ENCODE measurements around the gene EPB41L4B. TPM values are rescaled to one million over a fixed set of nuclear protein-coding genes. Genes with fewer than 3 reads are reported as not detected.
A peak's percentile ranks its signal among the peaks of the same experiment; 100 is the strongest.
"Not testable (repeated sequence)": the region's sequence is repeated elsewhere in the genome, so short reads cannot be mapped to it uniquely, and the experiment has no call there.

EPB41L4B gene
- 1 to 10 TPM in 1 of 2 donors, under 1 TPM in 1; 0.27 to 1.1 TPM for total RNA-seq

- H3K4me3 ChIP-seq = peak within 1 kb of the TSS; percentile 60
- no peak within 1 kb of the TSS for H3K27ac ChIP-seq
- DNase-seq (ENCODE audit: low spot score) = peak; percentile 32
- H3K27me3 ChIP-seq (replicated peaks; ENCODE audit: insufficient read depth) = no peaks in the 10 kb centered on the region
- no peaks in the 10 kb centered on the region for H3K36me3 ChIP-seq
- H3K9me3 ChIP-seq = no peaks in the 10 kb centered on the region
- peak; percentile 34 for ATAC-seq (ENCODE audit: insufficient number of reproducible peaks, low FRiP score, low read depth)
- peaks cover 0 to 18% of the 10 kb centered on the region in 2 donors for H3K4me1 ChIP-seq (ENCODE audit: control insufficient read depth in 1 of 2, low read depth in 2 of 2)
- peak; percentile 95 for TF ChIP-seq CTCF (IDR thresholded peaks at IDR 0.05)
These were observed at the start of gene EPB41L4B for GRCh38 chr9:109320742-109321448. EPB41L4B (minus strand) TSS chr9:109321059; CDS start chr9:109320446, 613 bp downstream.

DNA sequence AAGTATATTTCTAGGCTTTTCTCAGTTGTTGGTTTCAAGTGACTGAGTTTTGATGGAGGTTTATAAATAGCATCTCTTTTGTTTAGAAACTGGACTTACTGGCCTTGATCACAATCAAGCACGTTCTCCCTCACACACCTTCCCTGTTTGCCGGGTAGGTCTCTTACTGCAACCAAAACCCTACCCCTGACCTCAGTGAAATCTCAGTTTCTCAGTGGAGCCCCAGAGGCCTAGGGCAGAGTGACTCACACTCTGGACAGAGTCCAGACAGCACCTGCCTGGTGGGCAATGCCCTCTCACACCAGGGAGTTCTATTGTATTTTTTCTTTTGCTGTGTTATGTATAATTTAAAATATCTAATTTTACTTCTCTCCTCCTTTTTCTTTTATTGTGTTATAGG, 48.4 kb upstream of the EPB41L4B start:
- H3K4me1 ChIP-seq (ENCODE audit: control insufficient read depth in 1 of 2, low read depth in 2 of 2) = no peaks in the 10 kb centered on the region
- DNase-seq (ENCODE audit: low spot score) (no peak), ATAC-seq (ENCODE audit: insufficient number of reproducible peaks, low FRiP score, low read depth) (no peak)
- no peak overlapping the region for H3K27ac ChIP-seq
- no peaks in the 10 kb centered on the region for H3K9me3 ChIP-seq
- H3K27me3 ChIP-seq (replicated peaks; ENCODE audit: insufficient read depth) = no peaks in the 10 kb centered on the region
- TF ChIP-seq CTCF (IDR thresholded peaks at IDR 0.05) = no peak
- no peak overlapping the region for H3K4me3 ChIP-seq
- H3K36me3 ChIP-seq = no peaks in the 10 kb centered on the region

GRCh38 chr9:109360771-109361170, 39.9 kb upstream of the EPB41L4B start:
- H3K4me3 ChIP-seq = no peak overlapping the region
- ATAC-seq (ENCODE audit: insufficient number of reproducible peaks, low FRiP score, low read depth) (no peak), DNase-seq (ENCODE audit: low spot score) (no peak)
- H3K27ac ChIP-seq = no peak overlapping the region
- no peaks in the 10 kb centered on the region for H3K27me3 ChIP-seq (replicated peaks; ENCODE audit: insufficient read depth)
- no peaks in the 10 kb centered on the region for H3K4me1 ChIP-seq (ENCODE audit: control insufficient read depth in 1 of 2, low read depth in 2 of 2)
- TF ChIP-seq CTCF (IDR thresholded peaks at IDR 0.05) = no peak
- no peaks in the 10 kb centered on the region for H3K36me3 ChIP-seq
- no peaks in the 10 kb centered on the region for H3K9me3 ChIP-seq

GRCh38 chr9:109358968-109359603, 38.2 kb upstream of the EPB41L4B start:
- H3K4me1 ChIP-seq (ENCODE audit: control insufficient read depth in 1 of 2, low read depth in 2 of 2) = not testable (repeated sequence)

DNA sequence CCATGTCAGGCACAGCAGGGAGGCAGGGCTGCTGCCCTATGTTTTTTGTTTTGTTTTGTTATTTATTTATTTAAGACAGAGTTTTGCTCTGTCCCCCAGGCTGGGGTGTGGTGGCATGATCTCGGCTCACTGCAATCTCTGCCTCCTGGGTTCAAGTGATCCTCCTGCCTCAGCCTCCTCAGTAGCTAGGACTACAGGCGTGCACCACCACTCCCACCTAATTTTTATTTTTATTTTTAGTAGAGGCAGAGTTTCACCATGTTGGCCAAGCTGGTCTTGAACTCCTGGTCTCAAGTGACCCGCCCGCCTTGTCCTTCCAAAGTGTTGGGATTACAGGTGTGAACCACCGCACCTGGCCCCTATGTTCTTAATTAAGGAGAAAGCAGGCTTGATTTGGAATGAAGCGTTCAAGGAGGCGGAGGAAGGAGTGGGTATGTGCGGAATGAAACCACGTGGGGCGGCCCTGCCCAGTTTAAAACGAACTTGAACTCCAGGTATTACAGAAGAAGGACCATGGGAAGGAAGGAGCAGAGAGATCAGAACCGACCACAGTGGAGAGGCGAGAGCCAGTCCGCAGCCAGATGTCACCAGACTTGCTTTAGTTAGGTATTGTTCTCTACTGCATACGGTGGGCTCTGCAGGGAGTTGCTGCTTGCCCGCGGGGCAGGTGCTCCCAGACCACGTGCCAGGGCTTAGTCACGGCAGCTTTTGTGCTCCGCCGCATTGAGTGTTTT, 34.9 kb upstream of the EPB41L4B start:
- Histone ChIP-seq H3K9me3 (no peaks in the 10 kb centered on the region), H3K4me3 (no peak overlapping the region), H3K36me3 (no peaks in the 10 kb centered on the region), H3K27me3 (replicated peaks; ENCODE audit: insufficient read depth) (no peaks in the 10 kb centered on the region), H3K27ac (no peak overlapping the region), H3K4me1 (ENCODE audit: control insufficient read depth in 1 of 2, low read depth in 2 of 2) (no peaks in the 10 kb centered on the region)
- TF ChIP-seq CTCF (IDR thresholded peaks at IDR 0.05) = no peak
- DNase-seq (ENCODE audit: low spot score) (no peak), ATAC-seq (ENCODE audit: insufficient number of reproducible peaks, low FRiP score, low read depth) (no peak)

More at GRCh38 chr9:109358968-109359603, 38.2 kb upstream of the EPB41L4B start:
- H3K27ac ChIP-seq; H3K4me3 ChIP-seq; DNase-seq (ENCODE audit: low spot score); H3K27me3 ChIP-seq (replicated peaks; ENCODE audit: insufficient read depth); H3K9me3 ChIP-seq; ATAC-seq (ENCODE audit: insufficient number of reproducible peaks, low FRiP score, low read depth); H3K36me3 ChIP-seq: not testable (repeated sequence)

Data from thoracic aorta (tissue), 2 donors.